Activated CD4-positive, alpha-beta T cell treated with anti-CD3 and anti-CD28 coated beads, Interleukin-2, Interleukin-6, amounts not matched to agents 100 ng/mL and 50 ng/mL, durations not matched to agents 16 hours and 8 hours (primary cell): ENCODE results near the gene CLCN3.
"Not testable (repeated sequence)": the region's sequence is repeated elsewhere in the genome, so short reads cannot be mapped to it uniquely, and the experiment has no call there.

Source experiments
- DNase-seq: peaks from one replicate; pipeline ENCODE4 v3.0.0-alpha.2; 2020

The CLCN3 gene

DNA sequence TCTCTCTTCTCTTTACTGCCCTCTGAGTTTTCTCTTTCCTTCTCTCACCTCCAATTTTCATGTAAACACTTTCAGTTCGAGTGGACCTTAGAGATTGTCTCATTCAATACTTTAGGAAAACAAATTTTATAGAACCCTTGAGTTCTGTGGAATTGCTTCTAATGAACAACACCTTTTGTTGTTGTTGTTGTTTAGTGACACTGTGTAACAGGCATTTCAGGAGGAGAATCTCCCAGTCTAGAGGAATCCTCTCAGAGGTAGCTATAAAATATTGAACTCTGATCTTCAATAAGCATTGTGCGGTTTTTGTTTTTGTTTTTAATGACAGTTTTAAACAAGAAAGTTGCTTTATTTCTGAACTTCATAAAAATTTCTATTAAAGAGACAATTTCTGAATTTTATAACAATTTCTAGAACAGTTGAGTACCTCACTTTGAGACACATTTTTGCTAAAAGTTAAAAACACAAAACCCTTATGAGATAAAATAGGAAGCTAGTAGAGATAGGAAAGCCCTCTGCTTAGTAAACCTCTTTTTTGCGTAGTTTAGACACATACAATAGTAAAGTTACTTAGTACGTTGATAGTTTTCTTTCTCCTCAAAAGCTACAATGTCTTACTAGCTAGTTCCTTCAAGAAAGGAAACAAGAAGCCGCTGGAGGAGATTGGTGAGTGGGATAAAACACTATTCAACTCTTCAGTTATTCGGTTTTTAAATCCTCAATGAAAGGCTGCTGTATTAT is 38.8 kb downstream of the CLCN3 start:
- peak; percentile 3 for DNase-seq

DNA sequence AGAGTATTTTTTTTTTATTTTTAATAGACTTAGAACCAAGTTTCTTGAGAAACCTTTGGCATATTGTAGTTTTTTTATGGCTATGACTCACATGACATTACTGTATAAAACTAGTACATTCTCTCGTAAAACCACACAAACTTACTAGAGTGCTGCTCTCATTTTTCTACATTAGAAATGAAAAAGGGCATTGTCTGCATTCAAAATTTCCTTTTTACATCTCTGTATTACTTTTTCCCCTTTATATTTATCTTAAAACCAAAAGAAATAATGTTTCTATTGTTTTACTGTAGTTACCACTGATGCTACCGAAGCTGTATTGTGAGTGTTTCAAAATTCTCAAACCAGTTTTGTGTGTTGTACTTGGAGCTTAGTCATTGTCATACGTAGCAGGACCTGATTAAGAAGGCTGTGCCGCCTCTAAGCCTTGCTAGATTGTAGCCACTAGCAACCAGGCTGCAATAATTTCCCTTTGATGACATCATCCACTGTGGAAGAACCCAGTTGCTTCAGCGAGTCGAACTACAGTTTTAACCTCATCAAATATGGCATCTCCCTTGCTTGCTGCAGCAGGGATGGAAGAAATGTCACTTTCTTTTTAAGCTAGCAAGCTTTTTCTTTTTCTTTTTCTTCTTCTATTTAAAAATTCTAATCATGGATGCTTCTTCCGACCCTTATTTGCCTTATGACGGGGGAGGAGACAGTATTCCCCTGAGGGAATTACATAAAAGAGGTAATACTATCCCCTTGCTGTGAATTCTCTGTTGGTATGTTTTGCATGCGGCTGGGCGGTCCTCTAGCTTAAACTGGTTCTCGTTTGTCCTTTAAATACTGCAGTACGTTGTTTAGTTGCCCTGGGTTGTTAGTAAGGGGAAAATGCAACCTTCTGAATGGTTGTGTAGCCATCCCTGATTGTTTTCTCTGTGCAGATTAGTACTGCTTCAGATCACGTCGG is 39.6 kb downstream of the CLCN3 start:
- DNase-seq, result peak; percentile 90

DNA sequence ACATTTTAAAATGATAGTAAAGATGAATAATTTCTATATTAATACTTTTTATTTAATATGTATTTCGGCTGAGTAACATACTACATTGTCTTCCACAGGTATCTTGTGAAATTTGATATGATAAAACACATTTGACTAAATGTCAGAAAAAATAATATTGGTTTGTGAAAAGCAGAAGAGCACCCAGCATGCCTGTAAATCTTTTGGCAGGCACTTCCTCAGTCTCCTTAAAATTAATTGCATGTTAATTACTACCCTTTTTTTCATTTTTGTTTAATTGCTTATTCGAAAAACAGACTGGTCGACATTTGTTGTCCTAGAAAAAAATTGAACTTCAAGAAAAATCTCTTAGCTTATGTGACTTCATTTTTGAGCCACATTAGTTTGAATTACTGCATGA is 40.6 kb downstream of the CLCN3 start:
- DNase-seq, result no peak

DNA sequence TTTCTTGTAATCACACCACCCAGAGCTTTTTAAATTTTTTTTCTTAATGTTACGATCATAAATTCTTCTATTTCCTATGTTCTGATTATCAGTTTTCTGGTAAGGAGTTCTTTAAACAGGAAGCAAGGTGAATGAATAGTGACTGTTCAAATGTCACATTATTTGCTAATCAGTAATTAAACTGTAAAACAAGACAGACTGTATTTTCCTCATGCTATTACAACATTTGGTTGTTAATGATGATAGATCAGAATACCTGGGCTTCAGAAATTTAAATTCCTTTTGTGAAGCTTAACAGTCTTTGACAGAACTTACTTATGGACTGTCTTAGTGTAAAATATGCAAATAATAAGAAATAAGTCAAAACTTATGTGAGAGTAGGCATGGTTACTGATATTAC is 41.4 kb downstream of the CLCN3 start:
- no peak for DNase-seq

DNA sequence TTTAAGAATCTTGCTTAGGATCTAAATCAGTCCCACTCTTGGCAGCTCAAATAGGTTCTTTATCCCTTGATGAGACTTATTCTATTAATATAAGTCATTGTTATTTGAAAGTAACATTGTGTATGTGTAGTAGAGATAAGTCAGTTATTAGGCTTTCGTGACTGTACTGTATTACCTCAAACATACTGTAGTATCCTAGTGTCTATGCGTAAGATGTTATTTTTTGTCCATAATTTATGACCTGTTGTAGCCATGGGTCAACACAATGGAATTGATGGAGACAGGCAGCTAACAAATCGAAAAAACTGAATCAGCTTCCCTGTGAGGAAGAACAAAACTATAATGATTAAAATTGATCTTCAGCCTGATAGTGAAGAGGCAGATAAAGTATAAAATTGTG is 41.8 kb downstream of the CLCN3 start:
- no peak for DNase-seq

DNA sequence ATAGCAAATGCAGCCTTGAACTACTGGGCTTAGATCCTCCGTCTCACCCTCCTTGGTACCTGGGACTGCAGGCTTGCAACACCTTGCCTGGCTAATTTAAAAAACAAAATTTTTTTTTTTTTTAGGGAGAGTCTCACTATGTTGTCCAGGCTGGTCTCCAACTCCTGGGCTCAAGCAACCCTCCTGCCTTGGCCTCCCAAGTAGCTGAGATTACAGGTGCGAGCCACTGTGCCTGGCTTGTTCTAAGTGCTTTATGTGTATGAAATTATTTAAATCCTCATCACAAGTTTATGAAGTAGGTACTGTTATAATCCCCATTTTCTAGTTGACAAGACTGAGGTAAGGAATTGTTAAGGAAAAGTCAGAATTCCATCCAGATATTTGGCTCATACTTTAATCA is 43.0 kb downstream of the CLCN3 start:
- no peak for DNase-seq

DNA sequence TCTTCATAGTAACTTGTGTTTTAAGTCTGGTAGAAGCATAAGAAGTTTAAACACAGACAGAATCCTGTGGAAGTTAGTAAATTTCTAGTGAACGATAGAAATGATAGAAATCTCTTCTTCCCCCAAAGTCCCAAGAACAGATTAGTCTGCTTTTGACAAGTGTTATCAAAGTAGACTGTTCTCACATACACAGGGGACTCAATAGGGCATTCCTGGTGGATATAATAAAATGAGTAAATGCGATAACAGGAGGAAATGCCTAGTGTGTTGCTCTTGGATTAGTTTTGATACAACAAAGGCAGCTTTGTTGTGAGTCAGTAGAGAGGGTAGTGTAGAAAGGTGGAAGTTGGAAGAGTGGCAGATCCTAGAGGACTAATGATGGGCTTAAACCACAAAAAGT is 43.5 kb downstream of the CLCN3 start:
- no peak for DNase-seq

DNA sequence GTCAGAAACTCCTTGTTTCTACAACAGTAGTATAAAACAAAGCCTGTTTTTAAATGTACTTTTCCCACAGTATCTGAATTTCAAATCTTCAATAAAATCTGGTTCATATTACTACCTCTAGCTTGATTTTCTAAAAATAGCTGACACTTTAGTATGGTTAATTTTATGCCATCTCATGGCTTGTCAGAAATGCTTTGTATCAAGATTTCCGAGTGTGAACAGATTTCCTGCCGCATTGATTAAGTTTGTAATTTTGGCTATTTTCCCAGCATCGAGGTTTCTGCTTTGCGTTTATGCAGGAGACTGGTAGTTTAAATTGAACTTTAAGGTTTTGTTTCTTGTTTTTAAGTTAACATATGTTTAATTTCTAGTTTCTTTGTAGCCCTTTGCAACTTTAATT is 44.2 kb downstream of the CLCN3 start:
- no peak for DNase-seq

DNA sequence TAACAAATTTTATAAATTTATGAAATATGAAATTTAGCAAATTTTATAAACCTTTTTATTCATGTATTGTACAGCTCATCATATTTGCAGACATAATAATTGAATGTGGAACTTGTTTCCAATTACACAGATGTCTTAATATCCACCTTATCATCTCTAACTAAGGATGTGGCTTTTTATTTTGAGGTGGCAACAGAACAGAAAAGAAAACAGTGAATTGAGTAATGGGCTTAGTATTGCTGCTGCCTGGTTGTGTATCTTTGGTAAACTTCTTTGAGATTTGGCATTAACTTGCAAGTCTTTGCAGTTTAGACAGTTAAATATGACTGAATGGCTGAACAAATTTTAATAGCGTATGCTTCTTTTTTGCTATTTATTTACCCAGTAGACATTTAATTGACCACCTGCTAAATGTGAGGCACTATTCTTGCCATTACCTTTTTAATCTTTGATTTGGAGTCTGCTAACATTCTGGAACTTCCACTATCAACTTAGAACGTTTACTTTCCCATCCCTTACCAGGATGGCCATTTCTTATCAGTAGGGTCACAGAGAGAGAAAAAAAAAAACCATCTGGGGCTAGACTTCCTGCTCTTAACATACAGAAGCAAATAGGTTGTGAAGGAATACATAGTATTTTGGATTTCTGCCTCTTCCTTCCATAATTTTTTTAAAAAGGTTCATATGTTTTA is 44.8 kb downstream of the CLCN3 start:
- peak; percentile 31 for DNase-seq

DNA sequence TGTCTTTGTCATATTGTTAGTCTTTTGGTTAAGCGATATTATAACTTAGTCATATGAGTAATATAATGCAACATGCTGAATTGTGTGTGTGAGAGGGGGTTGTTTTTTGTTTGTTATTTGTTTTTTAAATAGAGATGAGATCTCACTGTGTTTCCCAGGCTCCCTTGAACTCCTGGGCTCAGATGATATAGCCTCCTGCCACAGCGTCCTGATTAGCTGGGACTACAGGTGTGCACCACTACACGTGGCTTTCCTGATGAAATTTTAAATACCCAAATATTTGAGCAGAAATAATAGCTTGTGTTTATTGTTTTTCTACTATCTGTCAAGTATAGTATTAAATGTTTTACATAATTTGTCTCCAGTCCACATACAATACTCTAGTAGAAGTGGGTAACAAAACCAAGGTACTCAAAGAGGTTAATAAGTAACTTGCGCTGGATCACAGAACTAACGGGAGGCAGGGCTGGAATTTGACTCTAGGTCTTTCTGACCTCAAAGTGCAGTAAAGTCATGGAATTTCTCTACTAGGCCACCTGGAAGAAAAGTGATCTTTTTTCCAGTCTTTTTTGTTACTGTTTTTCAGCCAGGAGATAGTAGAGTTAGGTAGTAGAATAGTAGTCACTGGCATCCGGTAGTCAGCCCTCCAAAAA is 47.8 kb downstream of the CLCN3 start:
- DNase-seq, result no peak

DNA sequence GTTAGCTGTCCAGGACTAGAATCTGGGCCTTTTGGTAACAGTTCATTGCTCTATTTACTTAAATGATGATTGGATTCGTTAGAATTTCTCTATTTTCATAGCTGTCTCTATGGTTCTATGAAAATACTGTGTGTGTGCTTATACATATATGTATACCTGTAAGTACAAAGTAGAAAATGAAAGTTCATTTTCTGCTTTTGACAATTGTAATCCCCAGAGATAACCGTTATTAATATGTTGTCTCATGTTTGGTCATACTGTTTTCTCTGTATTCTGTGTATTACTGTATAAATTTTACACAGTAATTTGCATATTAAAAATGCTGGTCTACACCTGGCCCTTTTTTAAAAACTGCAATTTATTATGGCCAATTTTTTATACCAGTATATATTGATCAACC is 55.4 kb downstream of the CLCN3 start:
- DNase-seq, result no peak

DNA sequence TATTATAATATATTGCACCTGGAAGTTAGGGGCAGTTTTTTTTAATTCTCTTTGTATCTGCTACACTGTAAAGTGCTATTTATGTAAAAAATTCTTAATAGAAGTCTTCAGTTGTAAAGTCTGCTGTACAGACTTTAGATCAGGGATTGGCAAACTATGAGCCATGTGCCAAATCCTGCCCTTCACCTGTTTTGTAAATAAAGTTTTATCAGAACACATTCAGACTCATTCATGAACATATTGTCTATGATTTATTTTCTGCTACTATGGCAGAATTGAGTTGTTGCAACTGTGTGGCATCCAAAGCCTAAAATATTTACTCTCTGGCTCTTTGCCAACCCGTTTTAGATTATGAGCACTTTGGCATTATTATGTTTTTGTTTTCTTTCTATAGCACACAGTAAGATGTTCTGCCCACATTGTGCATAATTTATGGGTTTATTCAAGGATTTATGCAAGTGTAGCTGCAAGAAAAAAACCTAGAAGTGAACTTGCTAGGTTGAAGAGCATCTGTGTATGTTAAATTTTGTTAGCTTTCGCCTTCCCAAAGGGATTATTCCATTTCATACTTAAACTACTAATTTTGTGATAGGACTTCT is 56.9 kb downstream of the CLCN3 start:
- DNase-seq, result no peak

DNA sequence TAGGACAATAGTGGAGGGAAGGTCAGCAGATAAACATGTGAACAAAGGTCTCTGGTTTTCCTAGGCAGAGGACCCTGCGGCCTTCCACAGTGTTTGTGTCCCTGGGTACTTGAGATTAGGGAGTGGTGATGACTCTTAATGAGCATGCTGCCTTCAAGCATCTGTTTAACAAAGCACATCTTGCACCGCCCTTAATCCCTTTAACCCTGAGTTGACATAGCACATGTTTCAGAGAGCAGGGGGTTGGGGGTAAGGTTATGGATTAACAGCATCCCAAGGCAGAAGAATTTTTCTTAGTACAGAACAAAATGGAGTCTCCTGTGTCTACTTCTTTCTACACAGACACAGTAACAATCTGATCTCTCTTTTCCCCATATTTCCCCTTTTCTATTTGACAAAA is 58.1 kb downstream of the CLCN3 start:
- DNase-seq, result not testable (repeated sequence)

DNA sequence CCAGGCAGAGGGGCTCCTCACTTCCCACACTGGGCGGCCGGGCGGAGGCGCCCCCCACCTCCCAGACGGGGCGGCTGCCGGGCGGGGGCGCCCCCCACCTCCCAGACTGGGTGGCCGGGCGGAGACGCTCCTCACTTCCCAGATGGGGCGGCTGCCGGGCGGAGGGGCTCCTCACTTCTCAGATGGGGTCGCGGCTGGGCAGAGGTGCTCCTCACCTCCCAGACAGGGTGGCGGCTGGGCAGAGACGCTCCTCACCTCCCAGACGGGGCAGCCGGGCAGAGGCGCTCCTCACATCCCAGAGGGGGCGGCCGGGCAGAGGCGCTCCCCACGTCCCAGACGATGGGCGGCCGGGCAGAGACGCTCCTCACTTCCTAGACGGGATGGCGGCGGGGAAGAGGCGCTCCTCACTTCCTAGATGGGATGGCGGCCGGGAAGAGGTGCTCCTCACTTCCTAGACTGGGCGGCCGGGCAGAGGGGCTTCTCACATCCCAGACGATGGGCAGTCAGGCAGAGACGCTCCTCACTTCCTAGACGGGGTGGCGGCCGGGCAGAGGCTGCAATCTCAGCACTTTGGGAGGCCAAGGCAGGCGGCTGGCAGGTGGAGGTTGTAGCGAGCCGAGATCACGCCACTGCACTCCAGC is 58.7 kb downstream of the CLCN3 start:
- DNase-seq, result not testable (repeated sequence)

DNA sequence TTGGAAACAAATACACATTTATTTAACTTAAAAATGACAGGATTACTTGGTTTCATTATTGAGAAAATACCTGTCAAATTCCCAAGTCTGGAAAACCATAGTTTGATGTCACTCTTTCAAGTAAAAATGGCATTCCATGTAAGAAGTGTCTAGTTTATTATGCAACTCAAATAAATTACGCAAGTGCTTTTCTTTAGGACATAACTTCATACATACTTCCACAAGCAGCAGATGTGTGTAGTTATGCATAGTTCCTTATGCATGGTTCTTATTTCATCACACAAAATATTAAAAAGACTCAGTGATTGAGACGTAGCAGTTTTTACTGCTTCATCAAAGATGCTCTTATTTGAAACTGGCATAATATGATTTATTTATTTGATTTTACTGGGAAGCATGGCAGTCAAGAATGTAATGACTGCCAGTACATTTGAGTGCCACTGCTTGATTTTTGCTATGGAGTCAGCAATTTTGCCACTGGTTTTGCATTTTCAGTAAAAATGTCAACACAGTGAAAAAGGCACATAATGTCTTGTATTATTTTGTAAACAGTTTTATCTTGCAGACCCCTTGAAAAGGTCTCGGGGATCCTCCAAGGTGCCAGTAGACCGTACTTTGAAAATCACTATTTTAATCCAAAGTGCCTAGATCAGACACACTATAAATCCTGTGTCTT is 62.1 kb downstream of the CLCN3 start:
- no peak for DNase-seq

DNA sequence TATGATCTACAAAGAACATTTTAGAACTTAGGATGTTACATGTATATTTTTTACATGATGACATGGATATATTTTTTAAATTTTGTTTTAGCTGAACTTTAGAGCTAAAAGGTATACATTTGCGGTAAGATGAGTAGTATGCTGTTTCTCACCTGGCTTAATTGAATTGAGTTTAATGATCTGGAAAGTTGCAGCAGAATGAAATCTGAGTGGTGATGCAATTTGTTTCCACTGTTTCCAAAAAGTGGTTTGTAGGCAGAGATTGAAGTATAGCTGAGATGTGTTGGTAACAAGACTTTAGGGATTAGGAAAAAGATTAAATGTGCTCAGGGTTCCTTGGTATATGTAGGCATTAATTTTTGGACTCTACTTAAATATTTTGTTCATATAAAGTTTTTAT is 69.3 kb downstream of the CLCN3 start:
- DNase-seq, result no peak

DNA sequence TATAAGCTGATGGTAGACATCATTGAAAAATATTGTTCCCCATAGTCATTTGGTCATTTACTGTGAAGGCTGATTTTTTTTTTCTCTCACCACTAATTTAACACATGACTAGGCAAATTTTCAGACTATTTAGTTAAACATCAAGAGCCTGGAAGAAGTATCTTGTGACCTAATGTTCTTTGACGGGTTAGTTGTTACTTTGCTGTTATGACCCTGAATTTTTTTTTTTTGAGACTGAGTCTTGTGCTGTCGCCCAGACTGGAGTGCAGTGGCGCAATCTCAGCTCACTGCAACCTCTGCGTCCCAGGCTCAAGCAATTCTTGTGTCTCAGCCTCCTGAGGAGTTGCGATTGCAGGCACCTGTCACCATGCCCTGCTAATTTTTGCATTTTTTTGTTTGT is 70.4 kb downstream of the CLCN3 start:
- no peak for DNase-seq

DNA sequence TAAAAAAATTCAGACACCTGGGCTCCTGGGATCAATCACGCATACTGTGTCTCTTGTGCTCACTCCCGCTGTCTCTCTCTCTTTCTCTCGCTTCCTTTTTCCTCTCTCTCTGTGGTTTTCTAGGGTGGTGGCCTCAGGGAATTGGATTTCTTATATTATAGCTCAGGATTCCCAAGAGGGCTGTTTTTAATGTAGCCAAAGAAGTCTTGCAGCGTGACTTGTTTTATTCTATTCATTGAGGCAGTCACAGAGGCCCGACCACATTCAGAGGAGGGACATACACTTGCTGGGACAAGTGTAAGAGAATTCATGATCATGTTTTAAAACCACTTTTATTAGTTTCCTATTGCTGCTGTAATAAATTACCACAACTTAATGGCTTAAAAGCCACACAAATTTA is 78.0 kb downstream of the CLCN3 start:
- DNase-seq, result no peak

DNA sequence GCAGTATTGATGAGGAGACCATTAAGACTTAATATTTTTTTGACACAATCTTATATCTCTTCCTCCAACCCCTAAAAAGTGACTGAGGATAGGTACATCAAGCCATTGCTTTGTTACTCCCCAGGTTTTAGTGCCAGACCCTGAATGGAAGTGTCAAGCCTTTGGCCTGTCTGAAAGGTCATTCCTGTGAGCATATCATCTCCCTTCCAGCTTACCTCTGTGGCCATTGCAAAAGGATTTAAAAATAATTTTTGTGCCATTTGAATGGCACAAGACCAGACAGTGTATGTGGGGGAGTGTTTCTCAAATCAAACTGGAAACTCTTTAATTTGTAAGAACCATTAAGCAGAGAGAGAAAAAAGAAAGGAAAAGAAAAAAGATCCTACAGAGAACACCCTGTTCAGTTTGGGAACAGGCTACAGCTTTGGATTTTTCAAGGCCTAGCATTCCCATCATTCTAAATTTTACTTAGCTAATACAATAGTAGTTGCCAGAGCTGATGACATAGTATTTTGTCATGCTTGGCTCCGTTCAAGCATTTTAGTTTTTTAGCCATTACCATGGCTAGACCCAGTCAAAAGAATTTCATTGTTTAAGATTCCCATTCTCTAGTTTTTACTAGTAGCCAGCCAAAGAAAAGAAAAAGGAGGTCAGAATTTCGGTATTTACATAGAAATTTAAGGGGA is 87.7 kb downstream of the CLCN3 start:
- DNase-seq, result no peak

DNA sequence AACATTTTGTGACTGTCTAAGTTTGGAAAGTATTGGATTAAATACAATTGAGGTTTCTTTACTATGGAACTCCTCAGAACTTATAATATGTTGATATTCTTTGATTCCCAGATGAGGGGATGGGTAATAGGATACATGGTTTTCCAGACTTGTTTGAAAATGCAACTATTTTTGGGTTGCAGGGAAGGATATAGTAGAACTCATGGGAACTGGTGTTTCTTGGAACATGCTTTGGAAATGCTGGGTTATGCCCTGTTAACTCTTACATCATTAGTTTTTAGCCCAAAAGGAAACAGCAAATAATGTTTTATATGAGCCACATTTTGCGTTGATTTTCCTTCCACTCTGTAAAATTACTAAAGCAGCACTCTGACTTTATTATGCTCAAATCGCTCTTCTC is 95.4 kb downstream of the CLCN3 start:
- DNase-seq, result no peak

DNA sequence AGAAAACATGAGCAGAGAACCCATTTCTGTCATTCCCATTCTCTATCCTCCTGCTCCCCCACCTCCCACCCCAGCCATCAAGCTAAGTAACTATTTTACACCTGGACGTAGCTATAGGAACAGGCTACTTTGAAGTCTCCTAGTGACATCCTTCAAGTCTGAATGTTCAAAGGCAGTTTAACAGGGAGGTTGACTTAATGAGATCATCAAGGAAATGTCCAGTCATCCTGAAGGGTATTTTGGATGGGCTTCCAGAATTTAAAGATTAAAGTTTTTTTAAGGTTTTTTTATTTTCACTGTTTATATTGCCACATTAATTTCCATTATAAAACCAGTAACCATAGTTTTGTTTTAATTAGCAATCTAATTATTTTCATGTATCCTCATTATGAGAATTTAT is 96.3 kb downstream of the CLCN3 start:
- DNase-seq, result no peak
